Uterus (tissue), 2 donors: ENCODE measurements around the gene KRT37.

Experiments used
- POLR2A ChIP-seq, 2 donors: fragments of 450-650 bp; IDR thresholded peaks; one replicate each; pipeline ENCODE4 v1.6.1; 2016; ENCODE audit warnings: antibody characterized with exemption in 2 of 2, mild to moderate bottlenecking in 1 of 2, moderate library complexity in 1 of 2
- TF ChIP-seq, protein P1 (sequence below), 4 experiments: fragments of 200-600 bp in 2 of 4; fragments of 450-650 bp in 2 of 4; sonication (generic) in 2 of 4; IDR thresholded peaks; one replicate each; pipeline ENCODE4 v1.5.1; 2016 to 2019; ENCODE audit warnings: antibody characterized with exemption in 4 of 4, mild to moderate bottlenecking in 2 of 4, moderate library complexity in 1 of 4

DNA sequence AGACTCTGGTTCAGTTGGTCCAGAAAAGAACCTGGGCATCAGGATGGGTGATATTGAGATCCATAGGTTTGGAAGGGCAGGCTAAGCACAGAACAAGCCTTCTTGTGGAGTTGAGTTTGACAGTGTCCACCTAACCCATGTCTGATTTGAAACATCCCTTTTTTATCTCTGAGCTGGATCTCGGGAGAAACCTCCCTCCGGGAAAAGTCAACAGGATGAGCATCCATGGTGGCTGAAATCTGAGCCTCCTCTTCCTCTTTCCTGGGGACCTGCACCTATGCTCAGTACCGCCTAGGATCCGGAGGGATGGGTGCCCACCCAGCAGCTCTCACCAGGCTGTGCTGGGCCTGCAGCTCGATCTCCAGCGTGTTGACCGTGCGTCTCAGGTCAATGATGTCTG is 39.4 kb upstream of the KRT37 start:
- TF ChIP-seq, protein P1, sequence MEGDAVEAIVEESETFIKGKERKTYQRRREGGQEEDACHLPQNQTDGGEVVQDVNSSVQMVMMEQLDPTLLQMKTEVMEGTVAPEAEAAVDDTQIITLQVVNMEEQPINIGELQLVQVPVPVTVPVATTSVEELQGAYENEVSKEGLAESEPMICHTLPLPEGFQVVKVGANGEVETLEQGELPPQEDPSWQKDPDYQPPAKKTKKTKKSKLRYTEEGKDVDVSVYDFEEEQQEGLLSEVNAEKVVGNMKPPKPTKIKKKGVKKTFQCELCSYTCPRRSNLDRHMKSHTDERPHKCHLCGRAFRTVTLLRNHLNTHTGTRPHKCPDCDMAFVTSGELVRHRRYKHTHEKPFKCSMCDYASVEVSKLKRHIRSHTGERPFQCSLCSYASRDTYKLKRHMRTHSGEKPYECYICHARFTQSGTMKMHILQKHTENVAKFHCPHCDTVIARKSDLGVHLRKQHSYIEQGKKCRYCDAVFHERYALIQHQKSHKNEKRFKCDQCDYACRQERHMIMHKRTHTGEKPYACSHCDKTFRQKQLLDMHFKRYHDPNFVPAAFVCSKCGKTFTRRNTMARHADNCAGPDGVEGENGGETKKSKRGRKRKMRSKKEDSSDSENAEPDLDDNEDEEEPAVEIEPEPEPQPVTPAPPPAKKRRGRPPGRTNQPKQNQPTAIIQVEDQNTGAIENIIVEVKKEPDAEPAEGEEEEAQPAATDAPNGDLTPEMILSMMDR (IDR thresholded peaks at IDR 0.05) = no peak
- no peak for TF ChIP-seq POLR2A (IDR thresholded peaks at IDR 0.05)
